HG02678 (cell line): ENCODE data around the gene LRRC52.

Experiments used
- ATAC-seq: cut with Tn5 transposase; IDR thresholded peaks from one replicate; pipeline ENCODE4 v1.9.1; 2021; ENCODE audit warnings: mild to moderate bottlenecking, moderate library complexity; ENCODE audit not compliant: unreplicated experiment

LRRC52 gene

GRCh38 chr1:165537356-165538109 is 6.3 kb upstream of the LRRC52 start:
- ATAC-seq, result no peak

- no peak for ATAC-seq
Measured at GRCh38 chr1:165539306-165539705, 4.5 kb upstream of the LRRC52 start.

- no peak for ATAC-seq
Measured at GRCh38 chr1:165539908-165540307, 3.9 kb upstream of the LRRC52 start.

GRCh38 chr1:165542015-165542631 is 1.7 kb upstream of the LRRC52 start:
- ATAC-seq, result no peak

GRCh38 chr1:165542647-165543046 is 1.2 kb upstream of the LRRC52 start:
- ATAC-seq, result no peak

- no peak for ATAC-seq
Measured at GRCh38 chr1:165544996-165545395, 1.2 kb downstream of the LRRC52 start.

GRCh38 chr1:165545974-165546373 is 2.2 kb downstream of the LRRC52 start:
- ATAC-seq, result no peak

- no peak for ATAC-seq
Measured at GRCh38 chr1:165549973-165550372, 6.2 kb downstream of the LRRC52 start.

- no peak for ATAC-seq
Measured at GRCh38 chr1:165551469-165551868, 7.7 kb downstream of the LRRC52 start.

- ATAC-seq, result no peak
Measured at GRCh38 chr1:165560883-165561656, 17.3 kb downstream of the LRRC52 start.

GRCh38 chr1:165562571-165562970 is 18.8 kb downstream of the LRRC52 start:
- ATAC-seq, result no peak

- ATAC-seq, result no peak
Measured at GRCh38 chr1:165563551-165563950, 19.8 kb downstream of the LRRC52 start.

- no peak for ATAC-seq
Measured at GRCh38 chr1:165564561-165564960, 20.8 kb downstream of the LRRC52 start.

GRCh38 chr1:165565751-165566490 is 22.1 kb downstream of the LRRC52 start:
- ATAC-seq, result no peak

- no peak for ATAC-seq
Measured at GRCh38 chr1:165570078-165570477, 26.3 kb downstream of the LRRC52 start.

GRCh38 chr1:165573787-165574186 is 30.0 kb downstream of the LRRC52 start:
- ATAC-seq, result no peak

GRCh38 chr1:165574295-165574694 is 30.5 kb downstream of the LRRC52 start:
- no peak for ATAC-seq

- no peak for ATAC-seq
Measured at GRCh38 chr1:165575468-165576099, 31.8 kb downstream of the LRRC52 start.

GRCh38 chr1:165576536-165576935 is 32.7 kb downstream of the LRRC52 start:
- ATAC-seq, result no peak

GRCh38 chr1:165577707-165578106 is 33.9 kb downstream of the LRRC52 start:
- ATAC-seq, result no peak
